Osteoblast (primary cell): Measurements from ENCODE around the gene CAPN5. TPM values are rescaled to one million over a fixed set of nuclear protein-coding genes. Genes with fewer than 3 reads are reported as not detected.

ENCODE experiments used
- DNase-seq: peaks from one replicate; pipeline ENCODE4 v3.0.0; 2011; ENCODE audit warnings: low spot score, mixed read lengths; ENCODE audit not compliant: insufficient read length; ENCODE audit errors: missing footprints
- H2AFZ ChIP-seq: 2 replicates; pipeline ENCODE4 v1.6.0; 2011; ENCODE audit warnings: mild to moderate bottlenecking, low read length
- H3K27ac ChIP-seq: 2 replicates; pipeline ENCODE4 v1.5.1; 2011; ENCODE audit warnings: mild to moderate bottlenecking, low read depth, low read length, moderate library complexity
- H3K27me3 ChIP-seq: 2 replicates; pipeline ENCODE4 v1.6.0; 2012; ENCODE audit warnings: mild to moderate bottlenecking, control low read depth, inconsistent platforms, low read length, moderate library complexity; ENCODE audit not compliant: insufficient read depth
- H3K36me3 ChIP-seq: 2 replicates; pipeline ENCODE4 v1.5.1; 2011; ENCODE audit warnings: mild to moderate bottlenecking, low read length, control low read depth, moderate library complexity; ENCODE audit not compliant: insufficient read depth
- H3K4me1 ChIP-seq: 2 replicates; pipeline ENCODE4 v1.5.1; 2011; ENCODE audit warnings: mild to moderate bottlenecking, low read length, control low read depth, moderate library complexity; ENCODE audit not compliant: insufficient read depth
- H3K4me2 ChIP-seq: 2 replicates; pipeline ENCODE4 v1.6.0; 2011; ENCODE audit warnings: mild to moderate bottlenecking, low read length; ENCODE audit not compliant: insufficient read depth
- H3K4me3 ChIP-seq: fragments of 200-600 bp; sonication (generic); 3 replicates; pipeline ENCODE4 v1.5.1; 2012; ENCODE audit warnings: mild to moderate bottlenecking, low read length, inconsistent platforms; ENCODE audit not compliant: insufficient read depth
- H3K79me2 ChIP-seq: 2 replicates; pipeline ENCODE4 v1.6.0; 2012; ENCODE audit warnings: mild to moderate bottlenecking, low read length, control low read depth, inconsistent platforms; ENCODE audit not compliant: insufficient read depth
- H3K9me3 ChIP-seq: 2 replicates; pipeline ENCODE4 v1.5.1; 2011; ENCODE audit warnings: low read depth, low read length, control low read depth
- H4K20me1 ChIP-seq: 2 replicates; pipeline ENCODE4 v1.6.0; 2012; ENCODE audit warnings: mild to moderate bottlenecking, low read length, control low read depth; ENCODE audit not compliant: insufficient read depth
- total RNA-seq: library from RNA; depleted of rRNA; stranded (reverse); fragments of >200 nt; gene quantifications from 2 replicates; pipeline ENCODE4 v1.2.3, GENCODE V29; 2012
- TF ChIP-seq, protein P1 (sequence below): IDR thresholded peaks from 2 replicates; pipeline ENCODE4 v1.5.1; 2011; ENCODE audit warnings: mild to moderate bottlenecking, low read depth, low read length, moderate library complexity; ENCODE audit errors: extremely low read depth

Gene CAPN5
- total RNA-seq, 1 donor, result 6.5 TPM

DNA sequence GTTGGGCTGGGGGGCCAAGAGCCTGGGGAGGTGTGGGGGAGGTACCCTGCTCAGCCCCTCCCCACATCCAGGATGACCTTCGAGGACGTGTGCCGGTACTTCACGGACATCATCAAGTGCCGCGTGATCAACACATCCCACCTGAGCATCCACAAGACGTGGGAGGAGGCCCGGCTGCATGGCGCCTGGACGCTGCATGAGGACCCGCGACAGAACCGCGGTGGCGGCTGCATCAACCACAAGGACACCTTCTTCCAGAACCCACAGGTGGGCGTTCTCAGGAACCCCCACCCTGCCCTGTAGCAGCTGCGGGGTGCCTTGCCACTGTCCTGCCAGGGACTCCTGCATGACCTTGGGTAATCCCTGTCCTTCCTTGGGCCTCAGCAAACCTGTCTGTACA is 51.3 kb downstream of the CAPN5 start:
- Histone ChIP-seq H3K79me2 (no peaks in the 10 kb centered on the region), H3K27me3 (no peaks in the 10 kb centered on the region), H3K27ac (no peak overlapping the region), H3K9me3 (no peaks in the 10 kb centered on the region), H2AFZ (no peak overlapping the region), H3K36me3 (peaks cover 13% of the 10 kb centered on the region), H3K4me2 (no peak overlapping the region), H3K4me1 (no peaks in the 10 kb centered on the region), H3K4me3 (no peak overlapping the region), H4K20me1 (no peaks in the 10 kb centered on the region)
- TF ChIP-seq, protein P1, sequence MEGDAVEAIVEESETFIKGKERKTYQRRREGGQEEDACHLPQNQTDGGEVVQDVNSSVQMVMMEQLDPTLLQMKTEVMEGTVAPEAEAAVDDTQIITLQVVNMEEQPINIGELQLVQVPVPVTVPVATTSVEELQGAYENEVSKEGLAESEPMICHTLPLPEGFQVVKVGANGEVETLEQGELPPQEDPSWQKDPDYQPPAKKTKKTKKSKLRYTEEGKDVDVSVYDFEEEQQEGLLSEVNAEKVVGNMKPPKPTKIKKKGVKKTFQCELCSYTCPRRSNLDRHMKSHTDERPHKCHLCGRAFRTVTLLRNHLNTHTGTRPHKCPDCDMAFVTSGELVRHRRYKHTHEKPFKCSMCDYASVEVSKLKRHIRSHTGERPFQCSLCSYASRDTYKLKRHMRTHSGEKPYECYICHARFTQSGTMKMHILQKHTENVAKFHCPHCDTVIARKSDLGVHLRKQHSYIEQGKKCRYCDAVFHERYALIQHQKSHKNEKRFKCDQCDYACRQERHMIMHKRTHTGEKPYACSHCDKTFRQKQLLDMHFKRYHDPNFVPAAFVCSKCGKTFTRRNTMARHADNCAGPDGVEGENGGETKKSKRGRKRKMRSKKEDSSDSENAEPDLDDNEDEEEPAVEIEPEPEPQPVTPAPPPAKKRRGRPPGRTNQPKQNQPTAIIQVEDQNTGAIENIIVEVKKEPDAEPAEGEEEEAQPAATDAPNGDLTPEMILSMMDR, result no peak
- DNase-seq, result no peak

DNA sequence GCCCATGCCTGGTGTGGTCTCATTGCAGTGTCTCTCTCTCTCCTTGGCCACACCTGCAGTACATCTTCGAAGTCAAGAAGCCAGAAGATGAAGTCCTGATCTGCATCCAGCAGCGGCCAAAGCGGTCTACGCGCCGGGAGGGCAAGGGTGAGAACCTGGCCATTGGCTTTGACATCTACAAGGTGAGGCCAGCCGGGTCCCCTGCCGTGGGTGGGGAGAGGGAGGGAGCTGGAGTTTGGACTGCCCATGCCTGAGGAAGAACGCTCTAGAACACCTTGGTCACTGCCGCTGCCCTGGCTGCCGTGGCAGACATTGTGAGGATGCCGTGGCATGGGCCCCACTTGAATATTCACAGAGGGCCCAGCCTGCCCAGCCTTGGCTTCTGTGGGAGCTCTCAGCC is 52.2 kb downstream of the CAPN5 start:
- H3K9me3 ChIP-seq, result no peaks in the 10 kb centered on the region
- no peak for DNase-seq
- H3K4me3 ChIP-seq, result no peak overlapping the region
- H3K27me3 ChIP-seq, result no peaks in the 10 kb centered on the region
- H3K36me3 ChIP-seq, result peaks cover 13% of the 10 kb centered on the region
- TF ChIP-seq, protein P1, result no peak
- H3K4me2 ChIP-seq, result no peak overlapping the region
- H4K20me1 ChIP-seq, result no peaks in the 10 kb centered on the region
- H3K27ac ChIP-seq, result no peak overlapping the region
- no peaks in the 10 kb centered on the region for H3K79me2 ChIP-seq
- no peak overlapping the region for H2AFZ ChIP-seq
- no peaks in the 10 kb centered on the region for H3K4me1 ChIP-seq

DNA sequence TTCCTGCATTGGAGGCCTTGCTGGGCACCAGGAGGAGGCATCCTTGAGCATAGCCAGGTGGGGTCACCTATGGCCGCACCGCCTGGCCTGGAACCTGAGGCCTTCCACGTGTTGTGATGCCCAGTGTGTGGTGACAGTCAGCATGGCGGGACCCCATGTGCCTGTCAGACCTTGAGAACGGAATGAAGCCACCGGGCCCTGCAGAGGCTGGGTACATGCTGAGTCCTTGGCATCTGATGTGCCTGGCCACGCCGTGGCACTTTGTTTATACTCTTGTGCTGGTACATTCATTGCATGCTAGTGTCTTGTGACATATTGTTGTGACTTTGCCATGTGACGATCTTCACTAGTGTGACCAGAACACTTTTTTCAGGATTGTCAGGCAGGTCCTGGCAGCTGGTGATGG is 52.8 kb downstream of the CAPN5 start:
- H3K27me3 ChIP-seq, result no peaks in the 10 kb centered on the region
- TF ChIP-seq, protein P1, result no peak
- no peak overlapping the region for H3K27ac ChIP-seq

DNA sequence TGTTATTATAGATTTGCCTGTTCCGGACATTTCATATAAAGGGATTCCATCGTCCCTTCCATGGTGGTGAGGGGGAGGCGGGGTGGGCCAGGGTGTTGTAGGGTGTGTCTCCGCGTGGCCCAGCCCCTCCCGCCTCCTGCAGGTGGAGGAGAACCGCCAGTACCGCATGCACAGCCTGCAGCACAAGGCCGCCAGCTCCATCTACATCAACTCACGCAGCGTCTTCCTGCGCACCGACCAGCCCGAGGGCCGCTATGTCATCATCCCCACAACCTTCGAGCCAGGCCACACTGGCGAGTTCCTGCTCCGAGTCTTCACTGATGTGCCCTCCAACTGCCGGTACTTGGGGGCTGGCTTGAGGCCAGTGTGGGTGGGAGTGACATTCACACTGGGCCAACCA is 53.8 kb downstream of the CAPN5 start:
- Histone ChIP-seq H3K36me3 (peaks cover 13% of the 10 kb centered on the region), H3K27ac (no peak overlapping the region), H3K4me3 (no peak overlapping the region), H3K9me3 (no peaks in the 10 kb centered on the region), H3K79me2 (no peaks in the 10 kb centered on the region), H4K20me1 (no peaks in the 10 kb centered on the region), H3K4me2 (no peak overlapping the region), H3K27me3 (no peaks in the 10 kb centered on the region), H3K4me1 (no peaks in the 10 kb centered on the region), H2AFZ (no peak overlapping the region)
- DNase-seq, result no peak
- TF ChIP-seq, protein P1, result no peak

More for the DNA sequence above, 52.8 kb downstream of the CAPN5 start:
- no peaks in the 10 kb centered on the region for H3K9me3 ChIP-seq
- no peak overlapping the region for H3K4me2 ChIP-seq
- no peak overlapping the region for H2AFZ ChIP-seq
- H3K36me3 ChIP-seq, result peaks cover 13% of the 10 kb centered on the region
- H3K4me1 ChIP-seq, result no peaks in the 10 kb centered on the region
- H4K20me1 ChIP-seq, result no peaks in the 10 kb centered on the region
- no peak for DNase-seq
- no peaks in the 10 kb centered on the region for H3K79me2 ChIP-seq
- no peak overlapping the region for H3K4me3 ChIP-seq
